ENCODE measurements around the gene ASTN2. TPM values are rescaled to one million over a fixed set of nuclear protein-coding genes. Genes with fewer than 3 reads are reported as not detected.

ASTN2 gene
- total and polyA plus RNA-seq, 9 of the 15 experiments (the other 6 are each of a cell fraction or from before 2014, with no cell fraction given) = 0.56 to 3.5 (median 1.9) TPM

- TF ChIP-seq, protein P1, sequence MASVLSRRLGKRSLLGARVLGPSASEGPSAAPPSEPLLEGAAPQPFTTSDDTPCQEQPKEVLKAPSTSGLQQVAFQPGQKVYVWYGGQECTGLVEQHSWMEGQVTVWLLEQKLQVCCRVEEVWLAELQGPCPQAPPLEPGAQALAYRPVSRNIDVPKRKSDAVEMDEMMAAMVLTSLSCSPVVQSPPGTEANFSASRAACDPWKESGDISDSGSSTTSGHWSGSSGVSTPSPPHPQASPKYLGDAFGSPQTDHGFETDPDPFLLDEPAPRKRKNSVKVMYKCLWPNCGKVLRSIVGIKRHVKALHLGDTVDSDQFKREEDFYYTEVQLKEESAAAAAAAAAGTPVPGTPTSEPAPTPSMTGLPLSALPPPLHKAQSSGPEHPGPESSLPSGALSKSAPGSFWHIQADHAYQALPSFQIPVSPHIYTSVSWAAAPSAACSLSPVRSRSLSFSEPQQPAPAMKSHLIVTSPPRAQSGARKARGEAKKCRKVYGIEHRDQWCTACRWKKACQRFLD (CRISPR knock-in tag; IDR thresholded peaks at IDR 0.05) = peak; percentile 92
- TF ChIP-seq YY1 (IDR thresholded peaks at IDR 0.05; ENCODE audit: borderline replicate concordance in 1 of 3, control insufficient read depth in 1 of 3, extremely low read depth in 1 of 3, insufficient read depth in 3 of 3, insufficient read length in 1 of 3, insufficient replicate concordance in 2 of 3, low read depth in 1 of 3, low read length in 2 of 3) (peak in 1 of 3 experiments; percentile 25), NCOA2 (IDR thresholded peaks at IDR 0.05; ENCODE audit: partially characterized antibody in 2 of 2) (no peak), NELFE (IDR thresholded peaks at IDR 0.05; ENCODE audit: insufficient read depth, insufficient read length) (no peak), CEBPG (CRISPR knock-in tag; IDR thresholded peaks at IDR 0.05) (no peak), CEBPG (tag; conservative IDR thresholded peaks at IDR 0.05 in 1 of 2, IDR thresholded peaks at IDR 0.05 in 1 of 2) (peak in 1 of 2 experiments; percentile 30; a peak in 2 of 4 replicates), KHSRP (IDR thresholded peaks at IDR 0.05) (peak; percentile 66; the same call in 1 of the 2 replicates), NR3C1 (CRISPR knock-in tag; IDR thresholded peaks at IDR 0.05) (no peak), GABPA (tag; conservative IDR thresholded peaks at IDR 0.05; ENCODE audit: low read depth) (no peak), FOS (IDR thresholded peaks at IDR 0.05; ENCODE audit: extremely low read depth, insufficient read length) (peak; percentile 14), SAP30 (IDR thresholded peaks at IDR 0.05; ENCODE audit: borderline replicate concordance, insufficient read depth, low read depth, low read length, poor library complexity, severe bottlenecking) (no peak), SOX6 (IDR thresholded peaks at IDR 0.05) (peak; percentile 100)
- TF ChIP-seq, protein P2, sequence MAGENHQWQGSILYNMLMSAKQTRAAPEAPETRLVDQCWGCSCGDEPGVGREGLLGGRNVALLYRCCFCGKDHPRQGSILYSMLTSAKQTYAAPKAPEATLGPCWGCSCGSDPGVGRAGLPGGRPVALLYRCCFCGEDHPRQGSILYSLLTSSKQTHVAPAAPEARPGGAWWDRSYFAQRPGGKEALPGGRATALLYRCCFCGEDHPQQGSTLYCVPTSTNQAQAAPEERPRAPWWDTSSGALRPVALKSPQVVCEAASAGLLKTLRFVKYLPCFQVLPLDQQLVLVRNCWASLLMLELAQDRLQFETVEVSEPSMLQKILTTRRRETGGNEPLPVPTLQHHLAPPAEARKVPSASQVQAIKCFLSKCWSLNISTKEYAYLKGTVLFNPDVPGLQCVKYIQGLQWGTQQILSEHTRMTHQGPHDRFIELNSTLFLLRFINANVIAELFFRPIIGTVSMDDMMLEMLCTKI (IDR thresholded peaks at IDR 0.05; ENCODE audit: partially characterized antibody) = no peak
- TF ChIP-seq, protein P3, sequence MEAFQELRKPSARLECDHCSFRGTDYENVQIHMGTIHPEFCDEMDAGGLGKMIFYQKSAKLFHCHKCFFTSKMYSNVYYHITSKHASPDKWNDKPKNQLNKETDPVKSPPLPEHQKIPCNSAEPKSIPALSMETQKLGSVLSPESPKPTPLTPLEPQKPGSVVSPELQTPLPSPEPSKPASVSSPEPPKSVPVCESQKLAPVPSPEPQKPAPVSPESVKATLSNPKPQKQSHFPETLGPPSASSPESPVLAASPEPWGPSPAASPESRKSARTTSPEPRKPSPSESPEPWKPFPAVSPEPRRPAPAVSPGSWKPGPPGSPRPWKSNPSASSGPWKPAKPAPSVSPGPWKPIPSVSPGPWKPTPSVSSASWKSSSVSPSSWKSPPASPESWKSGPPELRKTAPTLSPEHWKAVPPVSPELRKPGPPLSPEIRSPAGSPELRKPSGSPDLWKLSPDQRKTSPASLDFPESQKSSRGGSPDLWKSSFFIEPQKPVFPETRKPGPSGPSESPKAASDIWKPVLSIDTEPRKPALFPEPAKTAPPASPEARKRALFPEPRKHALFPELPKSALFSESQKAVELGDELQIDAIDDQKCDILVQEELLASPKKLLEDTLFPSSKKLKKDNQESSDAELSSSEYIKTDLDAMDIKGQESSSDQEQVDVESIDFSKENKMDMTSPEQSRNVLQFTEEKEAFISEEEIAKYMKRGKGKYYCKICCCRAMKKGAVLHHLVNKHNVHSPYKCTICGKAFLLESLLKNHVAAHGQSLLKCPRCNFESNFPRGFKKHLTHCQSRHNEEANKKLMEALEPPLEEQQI (IDR thresholded peaks at IDR 0.05) = peak; percentile 84
- TF ChIP-seq, protein P4, sequence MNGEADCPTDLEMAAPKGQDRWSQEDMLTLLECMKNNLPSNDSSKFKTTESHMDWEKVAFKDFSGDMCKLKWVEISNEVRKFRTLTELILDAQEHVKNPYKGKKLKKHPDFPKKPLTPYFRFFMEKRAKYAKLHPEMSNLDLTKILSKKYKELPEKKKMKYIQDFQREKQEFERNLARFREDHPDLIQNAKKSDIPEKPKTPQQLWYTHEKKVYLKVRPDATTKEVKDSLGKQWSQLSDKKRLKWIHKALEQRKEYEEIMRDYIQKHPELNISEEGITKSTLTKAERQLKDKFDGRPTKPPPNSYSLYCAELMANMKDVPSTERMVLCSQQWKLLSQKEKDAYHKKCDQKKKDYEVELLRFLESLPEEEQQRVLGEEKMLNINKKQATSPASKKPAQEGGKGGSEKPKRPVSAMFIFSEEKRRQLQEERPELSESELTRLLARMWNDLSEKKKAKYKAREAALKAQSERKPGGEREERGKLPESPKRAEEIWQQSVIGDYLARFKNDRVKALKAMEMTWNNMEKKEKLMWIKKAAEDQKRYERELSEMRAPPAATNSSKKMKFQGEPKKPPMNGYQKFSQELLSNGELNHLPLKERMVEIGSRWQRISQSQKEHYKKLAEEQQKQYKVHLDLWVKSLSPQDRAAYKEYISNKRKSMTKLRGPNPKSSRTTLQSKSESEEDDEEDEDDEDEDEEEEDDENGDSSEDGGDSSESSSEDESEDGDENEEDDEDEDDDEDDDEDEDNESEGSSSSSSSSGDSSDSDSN (IDR thresholded peaks at IDR 0.05; ENCODE audit: borderline replicate concordance in 1 of 2, low read depth in 2 of 2, low read length in 2 of 2) = 0 out of 4 replicates have a peak, but pooled peaks of 1 of the 2 experiments have one; percentile 10
Measured at GRCh38 chr9:116466271-116467235, 948.3 kb downstream of the ASTN2 start (continued).

All from K562 (cell line).